Psoas muscle (tissue), 8 donors: ENCODE measurements around the gene PLXNB3. TPM values are rescaled to one million over a fixed set of nuclear protein-coding genes. Genes with fewer than 3 reads are reported as not detected.

Experiments
- ATAC-seq, 4 donors: fragments of 200-7000 bp; cut with Tn5 transposase; one replicate each; pipeline ENCODE4 v1.9.1; 2020; ENCODE audit warnings: moderate library complexity in 3 of 4, mild to moderate bottlenecking in 2 of 4
- DNase-seq, 2 donors: peaks; one replicate each; pipeline ENCODE4 v3.0.0-alpha.2; 2020
- H3K27ac ChIP-seq: fragments of 200-600 bp; one replicate; pipeline ENCODE4 v1.8.0; 2022
- H3K27me3 ChIP-seq, 3 donors: fragments of 200-600 bp in 1 of 3; one replicate each; pipeline versions ENCODE4 v1.6.1 to v1.8.0; 2013 to 2022; ENCODE audit warnings: low read length in 2 of 3, mild to moderate bottlenecking in 2 of 3, moderate library complexity in 1 of 3; ENCODE audit not compliant: insufficient read depth in 3 of 3
- H3K36me3 ChIP-seq, 2 donors: fragments of 200-600 bp in 1 of 2; one replicate each; pipeline versions ENCODE4 v1.6.1 to v1.8.0; 2013 to 2022; ENCODE audit warnings: low read depth in 1 of 2, mild to moderate bottlenecking in 1 of 2, moderate library complexity in 1 of 2; ENCODE audit not compliant: insufficient read depth in 1 of 2
- H3K4me1 ChIP-seq: fragments of 200-600 bp; one replicate; pipeline ENCODE4 v1.8.0; 2022
- H3K4me3 ChIP-seq: fragments of 200-600 bp; one replicate; pipeline ENCODE4 v1.8.0; 2022; ENCODE audit warnings: mild to moderate bottlenecking
- H3K9me3 ChIP-seq: fragments of 200-600 bp; one replicate; pipeline ENCODE4 v1.8.0; 2022
- CTCF ChIP-seq: fragments of 200-600 bp; IDR thresholded peaks from one replicate; pipeline ENCODE4 v1.8.0; 2022; ENCODE audit warnings: antibody characterized with exemption
- WGBS, 3 donors: extraction: QIAGEN DNeasy Blood & Tissue Kit; methylation state at CpG; one replicate each; pipeline versions ENCODE4 v1.1.6 to v1.1.7; 2013; 5-methylcytosine and 5-hydroxymethylcytosine counted together
- intact Hi-C, 2 donors: fragments of 100-400 bp; cut with DNase I; formaldehyde crosslinking; loops; one replicate each; pipeline versions ENCODE4 v1.11.0 to v1.14.2; 2022
- polyA plus RNA-seq, 3 donors: library from polyadenylated mRNA; stranded (reverse); fragments of 200-250 nt; gene quantifications; one replicate each; pipeline ENCODE4 v1.2.3, GENCODE V29; 2013
- total RNA-seq, 4 donors: library from RNA; stranded (reverse); fragmentation: NEBNext Ultra II Directional in 2 of 4; extraction: Animal tissue kit (Norgen Biotek cat#: 25700) in 2 of 4; gene quantifications; one replicate each; pipeline versions ENCODE4 v1.2.1 to v1.2.4, GENCODE V29; 2021 to 2023
- donor health status: healthy with polysubstance abuse.
- donor health status: DM: no; HTN: no; CAD: no; lungs with moderate emphysema.
- donor health status: Bipolar disorder and iron deficiency.
- donor health status: healthy.
- donor health status: DM: yes; HTN: yes; CAD: no.
- donor health status: DM: no; HTN: no; CAD: no.
- donor health status: DM: no; HTN: no; CAD: no.
- donor health status: DM: yes; HTN: yes; CAD: no.

PLXNB3 gene
- total and polyA plus RNA-seq, 7 donors, result 0.13 to 1.5 (median 0.35) TPM

- intact Hi-C loops, result no loop called here
- no peaks in the 10 kb centered on the region for H3K4me1 ChIP-seq
- H3K9me3 ChIP-seq, result peaks cover 14% of the 10 kb centered on the region
- ATAC-seq, result no peak
- H3K36me3 ChIP-seq, result no peaks in the 10 kb centered on the region
- DNase-seq, result no peak
- no peak overlapping the region for H3K27ac ChIP-seq
- WGBS, 3 donors, result 72 to 89% (median 83%) methylated on average over 1 of the region's 1 CpG
- TF ChIP-seq CTCF, result no peak
- H3K4me3 ChIP-seq, result no peak overlapping the region
- peaks cover 0 to 6% (median 0%) of the 10 kb centered on the region in 3 donors for H3K27me3 ChIP-seq
Measured at GRCh38 chrX:153755136-153755535, 8.9 kb upstream of the PLXNB3 start.

GRCh38 chrX:153761863-153762262, 2.2 kb upstream of the PLXNB3 start:
- H3K36me3 ChIP-seq, result no peaks in the 10 kb centered on the region
- no peak overlapping the region for H3K4me3 ChIP-seq
- no peak for ATAC-seq
- TF ChIP-seq CTCF, result no peak
- H3K27me3 ChIP-seq, result no peaks in the 10 kb centered on the region
- no peak overlapping the region for H3K27ac ChIP-seq
- peaks cover under 1% of the 10 kb centered on the region for H3K9me3 ChIP-seq
- no peaks in the 10 kb centered on the region for H3K4me1 ChIP-seq
- intact Hi-C loops, result loop anchor here in 1 of 2 donors (5.0 kb wide), 1 partner anchor 190 kb away; no protein-coding TSS in a partner anchor
- DNase-seq, result no peak
- WGBS, 3 donors, result 69 to 81% (median 79%) methylated on average over 11 to 15 of the region's 15 CpGs

GRCh38 chrX:153762626-153763173, 1.3 kb upstream of the PLXNB3 start:
- H3K27me3 ChIP-seq, result no peaks in the 10 kb centered on the region
- intact Hi-C loops, result loop anchor here in 1 of 2 donors (5.0 kb wide), 1 partner anchor 190 kb away; no protein-coding TSS in a partner anchor
- DNase-seq (no peak), ATAC-seq (no peak)
- no peaks in the 10 kb centered on the region for H3K9me3 ChIP-seq
- no peaks in the 10 kb centered on the region for H3K36me3 ChIP-seq
- 87 to 90% (median 89%) methylated on average over 10 to 14 of the region's 14 CpGs for WGBS, 3 donors
- no peak overlapping the region for H3K4me3 ChIP-seq
- no peaks in the 10 kb centered on the region for H3K4me1 ChIP-seq
- no peak for TF ChIP-seq CTCF
- H3K27ac ChIP-seq, result no peak overlapping the region

- H3K4me3 ChIP-seq, result no peak overlapping the region
- 84 to 87% (median 86%) methylated on average over 11 to 18 of the region's 18 CpGs for WGBS, 3 donors
- no peaks in the 10 kb centered on the region for H3K4me1 ChIP-seq
- TF ChIP-seq CTCF, result no peak
- no peaks in the 10 kb centered on the region for H3K27me3 ChIP-seq
- no peaks in the 10 kb centered on the region for H3K9me3 ChIP-seq
- peak in 1 of 2 donors; percentile 50 for DNase-seq
- no peaks in the 10 kb centered on the region for H3K36me3 ChIP-seq
- H3K27ac ChIP-seq, result no peak overlapping the region
- peak in 1 of 4 donors; percentile 4 for ATAC-seq
- intact Hi-C loops, result loop anchor here in 1 of 2 donors (5.0 kb wide), 1 partner anchor 189 kb away; no protein-coding TSS in a partner anchor
Measured at GRCh38 chrX:153763298-153763932, 634 bp upstream of the PLXNB3 start.
